ENCODE results near the gene CRYBG1. TPM values are rescaled to one million over a fixed set of nuclear protein-coding genes. Genes with fewer than 3 reads are reported as not detected.
A peak's percentile ranks its signal among the peaks of the same experiment; 100 is the strongest.
"Not testable (repeated sequence)": the region's sequence is repeated elsewhere in the genome, so short reads cannot be mapped to it uniquely, and the experiment has no call there.

Gene CRYBG1
- polyA plus RNA-seq, 4 donors: 21.9 to 39.9 (median 25.2) TPM

GRCh38 chr6:106370639-106371038, 10.1 kb downstream of the CRYBG1 start:
- DNase-seq (ENCODE audit: low read depth in 4 of 4, low spot score in 3 of 4): no peak

DNA sequence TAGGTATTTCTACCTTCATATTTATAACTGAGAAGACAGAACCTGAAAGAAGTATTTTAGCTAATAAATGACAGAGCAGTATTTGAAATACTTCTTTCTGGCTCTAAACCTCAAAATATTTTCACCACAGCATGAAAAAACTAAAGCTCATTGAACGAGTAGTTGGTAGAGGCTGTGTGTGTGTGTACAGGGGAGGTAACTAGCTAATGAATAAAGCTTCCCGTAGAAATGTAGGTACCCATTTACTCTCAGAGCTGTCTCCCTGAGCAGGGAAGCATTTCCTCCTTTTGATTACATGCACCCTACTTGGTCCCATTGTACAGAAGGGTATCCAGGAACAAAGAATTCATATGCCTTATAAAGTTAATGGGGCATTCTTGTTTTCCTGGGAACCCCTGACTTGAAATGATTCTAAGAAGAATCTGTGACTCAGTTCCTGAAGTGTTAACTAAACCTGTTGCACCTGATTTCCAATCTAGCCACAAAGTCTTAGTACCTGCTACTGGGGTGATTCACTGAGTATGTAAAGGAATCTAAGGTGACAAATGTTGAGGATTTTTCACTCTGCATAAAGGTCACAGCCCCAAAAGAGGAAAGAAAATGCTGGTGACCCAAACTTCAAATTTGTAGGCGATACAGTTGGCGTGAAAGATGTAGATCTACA, 12.5 kb downstream of the CRYBG1 start:
- no peak for DNase-seq (ENCODE audit: low read depth in 4 of 4, low spot score in 3 of 4)

- DNase-seq (ENCODE audit: low read depth in 4 of 4, low spot score in 3 of 4): no peak
Measured at GRCh38 chr6:106373502-106374239, 13.2 kb downstream of the CRYBG1 start.

DNA sequence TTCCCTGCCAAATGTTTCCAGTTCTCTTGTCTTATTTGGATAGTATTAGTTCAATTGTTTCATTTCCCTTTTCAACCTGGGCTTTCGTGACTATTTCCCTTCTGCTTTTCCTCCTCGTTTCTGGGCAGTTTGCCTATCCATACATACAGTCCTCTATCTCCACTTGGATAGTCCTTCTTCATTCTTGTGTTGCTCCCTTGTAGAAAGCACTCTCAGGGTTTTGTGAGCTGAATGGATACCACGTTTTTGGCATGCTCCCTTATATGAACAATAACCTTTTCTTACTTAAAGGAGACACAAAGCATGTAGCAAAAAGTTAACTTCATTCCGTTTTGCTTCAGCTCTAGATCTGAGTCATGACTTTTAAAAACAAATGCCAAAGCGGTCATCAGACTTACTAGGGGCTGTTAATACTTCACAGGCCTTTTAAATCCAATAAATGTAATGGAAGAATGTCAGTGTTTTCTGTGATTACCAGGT, 16.6 kb downstream of the CRYBG1 start:
- no peak for DNase-seq (ENCODE audit: low read depth in 4 of 4, low spot score in 3 of 4)

DNA sequence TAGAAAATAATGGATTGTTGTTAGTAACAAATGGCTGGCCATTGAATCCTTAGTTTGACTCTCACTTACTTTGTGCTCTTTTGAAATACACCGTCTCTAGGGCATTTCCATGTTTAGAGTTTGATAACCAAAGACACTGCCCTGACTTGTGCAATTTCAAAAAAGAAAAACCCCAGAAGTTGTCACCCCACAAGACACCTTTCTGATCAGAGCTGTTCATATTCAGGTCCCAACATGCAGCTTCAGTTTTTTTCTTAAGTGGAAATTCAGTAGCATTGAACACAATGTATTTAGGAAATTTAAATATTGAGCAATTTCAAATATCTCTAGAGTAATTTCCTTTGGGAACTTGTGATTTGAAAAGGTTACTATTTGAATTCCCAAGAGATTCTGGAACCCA, 19.4 kb downstream of the CRYBG1 start:
- no peak for DNase-seq (ENCODE audit: low read depth in 4 of 4, low spot score in 3 of 4)

DNA sequence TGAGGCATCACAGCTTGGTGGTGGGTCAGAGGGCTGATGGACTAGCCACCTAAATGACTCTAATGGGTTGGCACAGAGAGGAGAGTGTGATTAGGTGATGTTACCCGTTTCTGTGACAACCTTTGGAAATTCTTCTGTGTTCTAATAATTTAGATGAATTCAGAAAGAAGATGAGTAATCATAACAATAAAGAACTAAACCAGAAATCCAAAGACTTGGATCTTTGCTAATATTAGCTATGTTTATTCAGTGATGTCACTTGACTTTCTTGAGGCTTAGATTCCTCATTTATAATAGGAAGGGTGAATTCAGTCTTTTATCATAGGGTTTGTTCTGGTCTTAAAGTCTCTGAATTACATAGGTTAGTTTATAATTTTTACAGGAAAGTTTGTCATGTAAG, 19.9 kb downstream of the CRYBG1 start:
- no peak for DNase-seq (ENCODE audit: low read depth in 4 of 4, low spot score in 3 of 4)

DNA sequence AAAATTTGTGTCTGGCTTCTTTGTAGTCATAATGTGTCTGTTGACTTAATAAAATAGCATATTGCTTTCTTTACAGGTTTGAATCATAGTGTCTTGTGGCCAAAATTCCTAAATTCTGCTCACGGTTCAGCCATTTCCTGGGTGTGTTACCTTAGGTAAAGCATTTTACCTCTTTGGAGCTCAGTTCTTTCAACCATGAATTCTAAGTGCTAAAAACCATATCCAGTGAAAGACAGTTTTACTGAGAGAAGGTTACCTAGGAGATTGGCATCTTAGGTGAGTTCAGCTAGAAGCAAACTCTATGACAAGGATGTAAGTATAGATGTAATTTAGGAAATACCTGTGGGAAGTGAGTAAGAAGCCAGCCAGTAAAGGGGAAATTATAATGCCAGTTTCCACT, 20.7 kb downstream of the CRYBG1 start:
- no peak for DNase-seq (ENCODE audit: low read depth in 4 of 4, low spot score in 3 of 4)

DNA sequence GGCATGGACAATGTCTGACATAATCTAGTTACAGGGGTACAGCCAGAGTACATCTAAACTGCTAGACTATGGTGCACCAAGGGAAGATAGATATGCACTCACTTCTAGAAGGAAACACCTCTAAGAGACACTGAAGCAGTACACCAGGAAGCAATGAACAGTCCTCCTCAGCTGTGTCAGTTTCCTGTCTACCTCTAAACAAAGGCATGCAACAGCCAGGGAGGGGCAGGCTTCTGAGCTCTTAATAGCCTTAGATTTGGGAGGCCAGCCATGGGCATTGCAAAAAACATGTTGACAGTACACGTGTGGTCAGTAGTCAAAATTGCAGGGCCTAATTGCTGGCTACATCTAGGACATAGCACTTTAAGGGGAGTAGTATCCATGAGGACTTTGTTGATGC, 21.4 kb downstream of the CRYBG1 start:
- no peak for DNase-seq (ENCODE audit: low read depth in 4 of 4, low spot score in 3 of 4)

- DNase-seq (ENCODE audit: low read depth in 4 of 4, low spot score in 3 of 4): no peak
Measured at GRCh38 chr6:106383573-106383972, 23.1 kb downstream of the CRYBG1 start.

GRCh38 chr6:106385530-106385929, 25.0 kb downstream of the CRYBG1 start:
- no peak for DNase-seq (ENCODE audit: low read depth in 4 of 4, low spot score in 3 of 4)

DNA sequence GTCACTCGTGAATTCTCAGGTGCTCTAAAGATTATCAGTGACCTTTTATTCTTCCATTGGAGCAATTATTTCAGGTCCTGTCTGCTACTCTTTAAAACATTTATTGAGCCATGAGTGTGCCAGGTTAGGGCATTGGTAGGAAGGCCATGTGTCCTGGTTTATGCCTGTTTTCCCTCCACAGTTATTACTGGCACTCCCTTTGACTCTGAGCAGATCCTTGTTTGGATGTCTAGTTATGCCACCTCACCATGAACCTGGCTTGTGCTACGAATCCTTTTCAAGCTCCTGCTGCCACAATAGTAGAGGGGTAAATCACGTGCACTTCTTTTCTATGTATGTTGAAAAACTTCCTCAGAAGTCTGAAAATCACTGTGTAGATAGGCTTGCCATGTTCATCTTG, 27.4 kb downstream of the CRYBG1 start:
- no peak for DNase-seq (ENCODE audit: low read depth in 4 of 4, low spot score in 3 of 4)

DNA sequence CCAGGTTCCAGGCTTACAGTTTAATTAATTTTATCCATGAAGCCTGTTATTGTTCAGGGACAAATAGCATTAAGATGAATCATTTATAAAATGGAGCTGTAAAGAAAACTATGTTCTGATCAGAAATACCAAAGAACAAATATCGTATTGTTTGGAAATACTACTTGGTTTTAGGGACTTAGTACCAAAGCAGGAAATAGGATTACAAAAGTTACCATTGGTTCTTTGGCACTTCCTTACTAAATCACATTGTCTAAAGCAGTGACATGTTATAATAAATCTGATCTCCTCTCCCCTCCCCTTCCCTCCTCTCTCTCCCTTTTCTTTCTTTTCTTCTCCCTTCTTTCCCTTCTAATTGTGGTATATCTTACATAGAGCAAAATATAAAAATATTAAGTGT, 29.6 kb downstream of the CRYBG1 start:
- no peak for DNase-seq (ENCODE audit: low read depth in 4 of 4, low spot score in 3 of 4)

GRCh38 chr6:106396426-106397220, 36.1 kb downstream of the CRYBG1 start:
- DNase-seq (ENCODE audit: low read depth in 4 of 4, low spot score in 3 of 4): no peak

DNA sequence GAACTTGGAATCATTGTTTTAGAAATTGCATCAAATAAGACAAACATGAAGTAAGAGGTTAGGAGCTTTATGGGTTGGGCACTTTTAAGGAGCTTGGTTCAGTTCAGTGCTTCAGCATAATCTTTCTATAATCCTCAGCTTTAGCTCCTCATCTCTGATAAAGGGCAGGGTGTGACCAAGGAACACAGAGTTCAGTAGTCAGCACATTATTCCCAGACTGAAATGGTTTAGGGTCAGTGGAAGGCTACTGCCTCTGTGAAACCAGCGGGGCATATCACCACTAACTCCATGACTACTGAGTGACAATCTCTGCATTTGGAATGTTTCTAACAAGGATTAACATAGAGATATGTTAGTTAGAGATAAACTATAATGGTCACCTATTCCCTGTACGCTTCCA, 36.9 kb downstream of the CRYBG1 start:
- peak in 1 of 4 donors; percentile 19 for DNase-seq (ENCODE audit: low read depth in 4 of 4, low spot score in 3 of 4)

GRCh38 chr6:106398621-106399020, 38.1 kb downstream of the CRYBG1 start:
- DNase-seq (ENCODE audit: low read depth in 4 of 4, low spot score in 3 of 4): no peak

GRCh38 chr6:106405044-106405443, 44.5 kb downstream of the CRYBG1 start:
- DNase-seq (ENCODE audit: low read depth in 4 of 4, low spot score in 3 of 4): not testable (repeated sequence)

GRCh38 chr6:106411056-106411455, 50.5 kb downstream of the CRYBG1 start:
- DNase-seq (ENCODE audit: low read depth in 4 of 4, low spot score in 3 of 4): no peak

GRCh38 chr6:106411643-106412200, 51.2 kb downstream of the CRYBG1 start:
- no peak for DNase-seq (ENCODE audit: low read depth in 4 of 4, low spot score in 3 of 4)

GRCh38 chr6:106413016-106413415, 52.5 kb downstream of the CRYBG1 start:
- no peak for DNase-seq (ENCODE audit: low read depth in 4 of 4, low spot score in 3 of 4)

- DNase-seq (ENCODE audit: low read depth in 4 of 4, low spot score in 3 of 4): no peak
Measured at GRCh38 chr6:106413722-106414121, 53.2 kb downstream of the CRYBG1 start.

DNA sequence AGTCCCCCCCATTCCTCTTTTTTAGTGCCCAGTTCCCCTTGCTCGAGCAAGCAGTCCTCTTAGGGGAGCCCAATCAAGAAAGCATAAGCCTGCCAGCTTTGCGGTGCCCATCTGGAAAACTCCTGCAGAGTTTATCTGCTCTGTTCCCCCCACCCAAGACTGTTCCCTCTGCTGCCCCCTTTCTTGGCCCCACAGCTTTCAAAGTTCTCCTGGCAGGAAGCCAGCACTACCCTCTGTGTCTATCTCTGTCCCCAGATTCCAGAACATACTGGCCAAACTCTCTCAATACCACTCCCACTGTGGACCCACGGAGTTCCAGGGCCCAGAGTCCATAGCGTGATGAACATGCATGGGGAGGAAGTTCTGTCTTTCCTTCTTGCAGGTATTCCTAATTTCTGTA, 55.4 kb downstream of the CRYBG1 start:
- no peak for DNase-seq (ENCODE audit: low read depth in 4 of 4, low spot score in 3 of 4)

All from right renal pelvis (tissue), 4 donors.